ENCODE data around the gene KNCN.
A peak's percentile ranks its signal among the peaks of the same experiment; 100 is the strongest.

Gene KNCN

GRCh38 chr1:46563341-46563740 is 11.9 kb upstream of the KNCN start:
- no peak for DNase-seq

- DNase-seq, result no peak
Measured at GRCh38 chr1:46562498-46562897, 11.1 kb upstream of the KNCN start.

GRCh38 chr1:46558966-46559365 is 7.5 kb upstream of the KNCN start:
- DNase-seq, result no peak

- no peak for DNase-seq
Measured at GRCh38 chr1:46558141-46558963, 6.9 kb upstream of the KNCN start.

GRCh38 chr1:46557403-46557802 is 6.0 kb upstream of the KNCN start:
- peak; percentile 50 for DNase-seq

GRCh38 chr1:46556822-46557221 is 5.4 kb upstream of the KNCN start:
- DNase-seq, result peak; percentile 78

- no peak for DNase-seq
Measured at GRCh38 chr1:46555826-46556619, 4.6 kb upstream of the KNCN start.

GRCh38 chr1:46554597-46555381 is 3.3 kb upstream of the KNCN start:
- no peak for DNase-seq

- DNase-seq, result no peak
Measured at GRCh38 chr1:46554236-46554596, 2.8 kb upstream of the KNCN start.

- no peak for DNase-seq
Measured at GRCh38 chr1:46553506-46553905, 2.1 kb upstream of the KNCN start.

- DNase-seq, result no peak
Measured at GRCh38 chr1:46552357-46553237, 1.1 kb upstream of the KNCN start.

GRCh38 chr1:46550751-46551231 is 656 bp downstream of the KNCN start:
- DNase-seq, result no peak

- DNase-seq, result peak; percentile 43
Measured at GRCh38 chr1:46549697-46550681, 1.5 kb downstream of the KNCN start.

- DNase-seq, result peak; percentile 69
Measured at GRCh38 chr1:46547481-46548383, 3.7 kb downstream of the KNCN start.

- no peak for DNase-seq
Measured at GRCh38 chr1:46546210-46546609, 5.2 kb downstream of the KNCN start.

- DNase-seq, result no peak
Measured at GRCh38 chr1:46545784-46546183, 5.7 kb downstream of the KNCN start.

GRCh38 chr1:46544561-46545240 is 6.7 kb downstream of the KNCN start:
- peak; percentile 57 for DNase-seq

GRCh38 chr1:46543761-46544560 is 7.5 kb downstream of the KNCN start:
- no peak for DNase-seq
